Transverse colon (tissue), 4 donors: ENCODE results near the gene CACNB2.

Experiments
- POLR2A ChIP-seq: fragments of 450-650 bp; IDR thresholded peaks from one replicate; pipeline ENCODE4 v1.6.1; 2016; ENCODE audit warnings: antibody characterized with exemption, mild to moderate bottlenecking, moderate library complexity
- POLR2AphosphoS5 ChIP-seq, 3 donors: sonication (generic); formaldehyde crosslinking; IDR thresholded peaks; one replicate each; pipeline ENCODE4 v1.6.1; 2016; ENCODE audit warnings: antibody characterized with exemption in 3 of 3
- TF ChIP-seq, protein P1 (sequence below), 5 experiments: fragments of 200-600 bp in 3 of 5; fragments of 450-650 bp in 2 of 5; sonication (generic) in 3 of 5; IDR thresholded peaks; 1 replicate in 2 of 5; 2 replicates in 3 of 5; pipeline ENCODE4 v1.5.1; 2016 to 2017; ENCODE audit warnings: antibody characterized with exemption in 5 of 5, inconsistent platforms in 3 of 5, mild to moderate bottlenecking in 2 of 5, moderate library complexity in 1 of 5

DNA sequence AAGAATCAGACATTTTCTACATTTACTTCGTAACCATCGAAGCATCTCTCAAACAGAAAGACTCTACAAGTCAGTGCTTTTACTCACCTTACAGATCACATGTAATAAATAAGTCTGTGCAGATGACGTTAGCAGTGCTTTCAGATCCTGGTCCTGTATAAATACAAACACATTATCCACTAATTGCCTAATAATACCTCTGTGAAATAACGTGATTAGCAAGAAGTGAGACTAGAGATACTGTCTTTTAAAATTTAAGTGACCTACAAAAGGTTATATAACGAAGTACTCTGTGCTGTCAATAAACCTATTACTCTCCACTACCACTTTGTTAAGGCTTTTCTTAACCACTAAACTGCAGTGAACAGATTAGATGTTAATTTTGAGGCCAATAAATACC is 264.3 kb downstream of the CACNB2 start:
- TF ChIP-seq, protein P1, sequence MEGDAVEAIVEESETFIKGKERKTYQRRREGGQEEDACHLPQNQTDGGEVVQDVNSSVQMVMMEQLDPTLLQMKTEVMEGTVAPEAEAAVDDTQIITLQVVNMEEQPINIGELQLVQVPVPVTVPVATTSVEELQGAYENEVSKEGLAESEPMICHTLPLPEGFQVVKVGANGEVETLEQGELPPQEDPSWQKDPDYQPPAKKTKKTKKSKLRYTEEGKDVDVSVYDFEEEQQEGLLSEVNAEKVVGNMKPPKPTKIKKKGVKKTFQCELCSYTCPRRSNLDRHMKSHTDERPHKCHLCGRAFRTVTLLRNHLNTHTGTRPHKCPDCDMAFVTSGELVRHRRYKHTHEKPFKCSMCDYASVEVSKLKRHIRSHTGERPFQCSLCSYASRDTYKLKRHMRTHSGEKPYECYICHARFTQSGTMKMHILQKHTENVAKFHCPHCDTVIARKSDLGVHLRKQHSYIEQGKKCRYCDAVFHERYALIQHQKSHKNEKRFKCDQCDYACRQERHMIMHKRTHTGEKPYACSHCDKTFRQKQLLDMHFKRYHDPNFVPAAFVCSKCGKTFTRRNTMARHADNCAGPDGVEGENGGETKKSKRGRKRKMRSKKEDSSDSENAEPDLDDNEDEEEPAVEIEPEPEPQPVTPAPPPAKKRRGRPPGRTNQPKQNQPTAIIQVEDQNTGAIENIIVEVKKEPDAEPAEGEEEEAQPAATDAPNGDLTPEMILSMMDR (IDR thresholded peaks at IDR 0.05) = no peak
- TF ChIP-seq POLR2AphosphoS5 (IDR thresholded peaks at IDR 0.05) (no peak), POLR2A (no peak)
